ENCODE measurements around the gene ADAM12. TPM values are rescaled to one million over a fixed set of nuclear protein-coding genes. Genes with fewer than 3 reads are reported as not detected.
A peak's percentile ranks its signal among the peaks of the same experiment; 100 is the strongest.

Gene ADAM12, protein sequence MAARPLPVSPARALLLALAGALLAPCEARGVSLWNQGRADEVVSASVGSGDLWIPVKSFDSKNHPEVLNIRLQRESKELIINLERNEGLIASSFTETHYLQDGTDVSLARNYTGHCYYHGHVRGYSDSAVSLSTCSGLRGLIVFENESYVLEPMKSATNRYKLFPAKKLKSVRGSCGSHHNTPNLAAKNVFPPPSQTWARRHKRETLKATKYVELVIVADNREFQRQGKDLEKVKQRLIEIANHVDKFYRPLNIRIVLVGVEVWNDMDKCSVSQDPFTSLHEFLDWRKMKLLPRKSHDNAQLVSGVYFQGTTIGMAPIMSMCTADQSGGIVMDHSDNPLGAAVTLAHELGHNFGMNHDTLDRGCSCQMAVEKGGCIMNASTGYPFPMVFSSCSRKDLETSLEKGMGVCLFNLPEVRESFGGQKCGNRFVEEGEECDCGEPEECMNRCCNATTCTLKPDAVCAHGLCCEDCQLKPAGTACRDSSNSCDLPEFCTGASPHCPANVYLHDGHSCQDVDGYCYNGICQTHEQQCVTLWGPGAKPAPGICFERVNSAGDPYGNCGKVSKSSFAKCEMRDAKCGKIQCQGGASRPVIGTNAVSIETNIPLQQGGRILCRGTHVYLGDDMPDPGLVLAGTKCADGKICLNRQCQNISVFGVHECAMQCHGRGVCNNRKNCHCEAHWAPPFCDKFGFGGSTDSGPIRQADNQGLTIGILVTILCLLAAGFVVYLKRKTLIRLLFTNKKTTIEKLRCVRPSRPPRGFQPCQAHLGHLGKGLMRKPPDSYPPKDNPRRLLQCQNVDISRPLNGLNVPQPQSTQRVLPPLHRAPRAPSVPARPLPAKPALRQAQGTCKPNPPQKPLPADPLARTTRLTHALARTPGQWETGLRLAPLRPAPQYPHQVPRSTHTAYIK
- total RNA-seq (ENCODE audit: unreplicated experiment) = 18.4 TPM
- long read RNA-seq, partial matches to known transcripts = 0 of 2 reads
- long read RNA-seq, other reads (novel, unspliced or antisense) = 2 of 2 reads

GRCh38 chr10:126387931-126388911 lies at the start of gene ADAM12:
TSS of gene ADAM12 (minus strand) at chr10:126388477. CDS start at chr10:126388145, 332 bp downstream.
- peaks cover 12% of the 10 kb centered on the region for H3K36me3 Mint-ChIP-seq (ENCODE audit: unreplicated experiment)
- H3K9me3 Mint-ChIP-seq (ENCODE audit: unreplicated experiment) = peaks cover 10% of the 10 kb centered on the region
- no peak within 1 kb of the TSS for H3K27ac Mint-ChIP-seq (ENCODE audit: unreplicated experiment)
- H3K4me3 Mint-ChIP-seq (ENCODE audit: unreplicated experiment) = peak within 1 kb of the TSS; percentile 97
- peaks cover 19% of the 10 kb centered on the region for H3K4me1 Mint-ChIP-seq (ENCODE audit: low read depth, unreplicated experiment)
- peaks cover 11% of the 10 kb centered on the region for H3K27me3 Mint-ChIP-seq (ENCODE audit: unreplicated experiment)
- TF ChIP-seq, protein P1, sequence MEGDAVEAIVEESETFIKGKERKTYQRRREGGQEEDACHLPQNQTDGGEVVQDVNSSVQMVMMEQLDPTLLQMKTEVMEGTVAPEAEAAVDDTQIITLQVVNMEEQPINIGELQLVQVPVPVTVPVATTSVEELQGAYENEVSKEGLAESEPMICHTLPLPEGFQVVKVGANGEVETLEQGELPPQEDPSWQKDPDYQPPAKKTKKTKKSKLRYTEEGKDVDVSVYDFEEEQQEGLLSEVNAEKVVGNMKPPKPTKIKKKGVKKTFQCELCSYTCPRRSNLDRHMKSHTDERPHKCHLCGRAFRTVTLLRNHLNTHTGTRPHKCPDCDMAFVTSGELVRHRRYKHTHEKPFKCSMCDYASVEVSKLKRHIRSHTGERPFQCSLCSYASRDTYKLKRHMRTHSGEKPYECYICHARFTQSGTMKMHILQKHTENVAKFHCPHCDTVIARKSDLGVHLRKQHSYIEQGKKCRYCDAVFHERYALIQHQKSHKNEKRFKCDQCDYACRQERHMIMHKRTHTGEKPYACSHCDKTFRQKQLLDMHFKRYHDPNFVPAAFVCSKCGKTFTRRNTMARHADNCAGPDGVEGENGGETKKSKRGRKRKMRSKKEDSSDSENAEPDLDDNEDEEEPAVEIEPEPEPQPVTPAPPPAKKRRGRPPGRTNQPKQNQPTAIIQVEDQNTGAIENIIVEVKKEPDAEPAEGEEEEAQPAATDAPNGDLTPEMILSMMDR (IDR thresholded peaks at IDR 0.05; ENCODE audit: partially characterized antibody, unreplicated experiment) = no peak
- peak; percentile 49 for DNase-seq

DNA sequence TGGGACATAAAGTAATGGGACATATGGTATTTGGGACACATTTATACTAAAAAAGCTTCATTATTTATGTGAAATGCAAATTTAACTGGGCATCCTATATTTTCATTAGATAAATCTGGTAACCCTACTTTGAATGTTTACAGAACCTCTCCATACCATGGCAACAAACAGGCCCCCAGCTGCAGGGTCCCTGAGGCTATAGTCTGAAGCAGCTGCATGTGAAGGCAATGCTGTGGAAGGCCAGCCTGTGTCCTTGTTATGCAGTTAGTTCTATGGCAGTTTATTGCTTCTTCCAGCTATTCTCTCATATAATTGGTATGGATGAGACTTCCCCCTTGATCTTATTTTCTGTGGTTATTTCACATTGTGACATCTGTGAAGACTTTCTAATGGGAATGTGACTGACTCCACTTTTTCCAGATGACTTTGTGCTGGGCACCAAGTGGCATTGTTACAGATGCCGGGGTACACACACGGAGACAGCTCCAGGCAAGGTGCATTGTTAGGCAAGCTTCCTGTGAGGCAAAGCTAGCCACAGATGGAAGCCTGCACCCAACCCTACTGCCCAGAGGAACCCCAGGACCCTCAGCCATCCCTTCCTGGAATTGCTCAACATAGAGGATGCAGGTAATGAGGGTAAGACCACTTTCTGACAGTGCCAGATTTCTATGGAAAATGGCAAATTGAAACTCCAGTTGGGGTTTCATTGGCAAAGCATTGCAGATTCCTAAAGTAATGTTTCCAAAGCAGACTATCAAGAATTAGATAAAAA lies 49.5 kb upstream of the ADAM12 start:
- H3K4me1 Mint-ChIP-seq (ENCODE audit: low read depth, unreplicated experiment) = no peaks in the 10 kb centered on the region
- H3K27ac Mint-ChIP-seq (ENCODE audit: unreplicated experiment) = no peak overlapping the region
- H3K36me3 Mint-ChIP-seq (ENCODE audit: unreplicated experiment) = no peaks in the 10 kb centered on the region
- H3K27me3 Mint-ChIP-seq (ENCODE audit: unreplicated experiment) = no peaks in the 10 kb centered on the region
- H3K9me3 Mint-ChIP-seq (ENCODE audit: unreplicated experiment) = no peaks in the 10 kb centered on the region
- DNase-seq = no peak
- TF ChIP-seq, protein P1 (IDR thresholded peaks at IDR 0.05; ENCODE audit: partially characterized antibody, unreplicated experiment) = no peak
- H3K4me3 Mint-ChIP-seq (ENCODE audit: unreplicated experiment) = no peak overlapping the region

DNA sequence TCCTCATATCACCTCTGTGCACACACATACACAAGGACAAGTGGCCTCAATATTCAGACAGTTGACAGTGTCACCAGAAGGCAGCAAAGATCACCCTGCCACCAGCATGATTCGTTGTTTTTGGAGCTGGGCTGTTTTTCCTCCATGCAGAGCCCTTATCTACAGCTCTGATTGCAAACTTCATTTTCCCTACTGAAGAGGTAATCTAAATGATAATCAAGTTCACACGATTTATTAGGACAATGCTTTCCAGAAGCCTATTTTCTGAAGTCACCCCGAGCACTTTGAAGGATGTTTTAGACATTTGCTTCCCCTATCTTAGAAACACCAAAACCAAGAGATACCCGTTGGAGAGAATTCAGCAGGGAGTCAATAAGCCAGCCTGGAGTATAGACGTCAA lies 46.0 kb upstream of the ADAM12 start:
- Mint-ChIP-seq H3K27ac (ENCODE audit: unreplicated experiment) (no peak overlapping the region), H3K9me3 (ENCODE audit: unreplicated experiment) (no peaks in the 10 kb centered on the region), H3K27me3 (ENCODE audit: unreplicated experiment) (no peaks in the 10 kb centered on the region), H3K4me1 (ENCODE audit: low read depth, unreplicated experiment) (no peaks in the 10 kb centered on the region), H3K36me3 (ENCODE audit: unreplicated experiment) (no peaks in the 10 kb centered on the region), H3K4me3 (ENCODE audit: unreplicated experiment) (no peak overlapping the region)
- no peak for DNase-seq
- TF ChIP-seq, protein P1 (IDR thresholded peaks at IDR 0.05; ENCODE audit: partially characterized antibody, unreplicated experiment) = no peak

DNA sequence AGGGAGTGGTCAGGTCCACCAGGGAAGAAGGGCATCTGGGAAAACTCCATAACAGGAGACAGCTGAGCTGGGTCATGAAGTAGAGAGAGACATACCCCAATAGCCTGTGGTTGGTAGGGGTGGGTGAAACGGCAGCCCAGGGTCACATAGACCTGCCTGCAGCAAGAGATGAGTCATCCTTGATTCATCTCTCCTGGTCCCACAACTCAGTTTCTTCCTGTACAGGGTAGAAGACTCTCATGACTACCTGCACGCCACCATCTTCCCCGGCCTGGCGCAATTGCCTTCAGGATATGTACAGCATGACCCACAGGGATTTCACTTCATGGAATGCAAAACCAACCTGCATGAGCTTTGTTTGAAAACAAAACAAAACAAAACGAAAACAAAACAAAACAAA lies 45.1 kb upstream of the ADAM12 start:
- Mint-ChIP-seq H3K4me3 (ENCODE audit: unreplicated experiment) (no peak overlapping the region), H3K27me3 (ENCODE audit: unreplicated experiment) (no peaks in the 10 kb centered on the region), H3K36me3 (ENCODE audit: unreplicated experiment) (no peaks in the 10 kb centered on the region), H3K9me3 (ENCODE audit: unreplicated experiment) (no peaks in the 10 kb centered on the region), H3K27ac (ENCODE audit: unreplicated experiment) (no peak overlapping the region), H3K4me1 (ENCODE audit: low read depth, unreplicated experiment) (no peaks in the 10 kb centered on the region)
- TF ChIP-seq, protein P1 (IDR thresholded peaks at IDR 0.05; ENCODE audit: partially characterized antibody, unreplicated experiment) = no peak
- no peak for DNase-seq

All from glutamatergic neuron (in vitro differentiated cells).